Endothelial cell (in vitro differentiated cells): Measurements from ENCODE around the gene LELP1. TPM values are rescaled to one million over a fixed set of nuclear protein-coding genes. Genes with fewer than 3 reads are reported as not detected.

Source experiments
- DNase-seq: peaks from one replicate; pipeline ENCODE4 v3.0.0; 2021; ENCODE audit warnings: low spot score
- H3K27ac Mint-ChIP-seq: one replicate; pipeline ENCODE4 v1.8.0; 2021; ENCODE audit warnings: mixed read lengths, inconsistent platforms; ENCODE audit not compliant: unreplicated experiment
- H3K27me3 Mint-ChIP-seq: one replicate; pipeline ENCODE4 v1.8.0; 2021; ENCODE audit warnings: mild to moderate bottlenecking, moderate library complexity, mixed read lengths, inconsistent platforms; ENCODE audit not compliant: unreplicated experiment
- H3K36me3 Mint-ChIP-seq: one replicate; pipeline ENCODE4 v1.8.0; 2021; ENCODE audit warnings: mild to moderate bottlenecking, low read depth, mixed read lengths, inconsistent platforms; ENCODE audit not compliant: unreplicated experiment
- H3K4me1 Mint-ChIP-seq: one replicate; pipeline ENCODE4 v1.8.0; 2021; ENCODE audit warnings: mild to moderate bottlenecking, mixed read lengths, inconsistent platforms; ENCODE audit not compliant: unreplicated experiment
- H3K4me3 Mint-ChIP-seq: one replicate; pipeline ENCODE4 v1.8.0; 2021; ENCODE audit warnings: mild to moderate bottlenecking, mixed read lengths, inconsistent platforms; ENCODE audit not compliant: unreplicated experiment
- H3K9me3 Mint-ChIP-seq: one replicate; pipeline ENCODE4 v1.8.0; 2021; ENCODE audit warnings: mixed read lengths, inconsistent platforms; ENCODE audit not compliant: unreplicated experiment
- total RNA-seq: library from RNA; stranded (reverse); fragmentation: NEBNext Ultra II Directional; extraction: Animal tissue kit (Norgen Biotek cat#: 25700); gene quantifications from one replicate; pipeline ENCODE4 v1.2.1, GENCODE V29; 2021; ENCODE audit not compliant: unreplicated experiment
- TF ChIP-seq, protein P1 (sequence below): fragments of 200-600 bp; sonication (generic); IDR thresholded peaks from one replicate; pipeline ENCODE4 v1.5.0; 2021; ENCODE audit warnings: antibody characterized with exemption; ENCODE audit not compliant: unreplicated experiment

The LELP1 gene
- total RNA-seq, 1 donor from 2014 or later = not detected

DNA sequence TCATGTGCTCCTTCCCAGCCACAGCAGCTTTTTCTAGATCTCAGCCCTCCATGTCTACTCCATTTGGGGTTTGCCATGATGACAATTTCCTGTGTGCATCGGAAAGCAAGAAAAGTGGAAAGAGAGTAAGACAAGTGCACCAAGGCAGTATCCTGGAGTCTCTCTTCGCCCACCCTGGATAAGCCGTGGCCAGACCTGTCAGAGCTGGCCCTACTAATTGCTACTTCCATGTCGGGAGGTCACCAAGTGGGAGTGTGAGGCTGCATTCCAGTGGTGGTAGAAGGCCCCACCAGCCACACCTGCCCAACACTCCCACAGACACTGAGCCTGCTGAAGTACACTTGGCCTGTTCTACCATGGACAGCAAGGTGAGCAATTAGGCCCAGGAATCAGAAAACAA lies 42.2 kb downstream of the LELP1 start:
- Mint-ChIP-seq H3K27ac (no peak overlapping the region), H3K36me3 (peaks cover 7% of the 10 kb centered on the region), H3K4me1 (peaks cover 6% of the 10 kb centered on the region), H3K9me3 (no peaks in the 10 kb centered on the region), H3K27me3 (peaks cover 8% of the 10 kb centered on the region), H3K4me3 (no peak overlapping the region)
- no peak for DNase-seq
- TF ChIP-seq, protein P1, sequence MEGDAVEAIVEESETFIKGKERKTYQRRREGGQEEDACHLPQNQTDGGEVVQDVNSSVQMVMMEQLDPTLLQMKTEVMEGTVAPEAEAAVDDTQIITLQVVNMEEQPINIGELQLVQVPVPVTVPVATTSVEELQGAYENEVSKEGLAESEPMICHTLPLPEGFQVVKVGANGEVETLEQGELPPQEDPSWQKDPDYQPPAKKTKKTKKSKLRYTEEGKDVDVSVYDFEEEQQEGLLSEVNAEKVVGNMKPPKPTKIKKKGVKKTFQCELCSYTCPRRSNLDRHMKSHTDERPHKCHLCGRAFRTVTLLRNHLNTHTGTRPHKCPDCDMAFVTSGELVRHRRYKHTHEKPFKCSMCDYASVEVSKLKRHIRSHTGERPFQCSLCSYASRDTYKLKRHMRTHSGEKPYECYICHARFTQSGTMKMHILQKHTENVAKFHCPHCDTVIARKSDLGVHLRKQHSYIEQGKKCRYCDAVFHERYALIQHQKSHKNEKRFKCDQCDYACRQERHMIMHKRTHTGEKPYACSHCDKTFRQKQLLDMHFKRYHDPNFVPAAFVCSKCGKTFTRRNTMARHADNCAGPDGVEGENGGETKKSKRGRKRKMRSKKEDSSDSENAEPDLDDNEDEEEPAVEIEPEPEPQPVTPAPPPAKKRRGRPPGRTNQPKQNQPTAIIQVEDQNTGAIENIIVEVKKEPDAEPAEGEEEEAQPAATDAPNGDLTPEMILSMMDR = no peak

DNA sequence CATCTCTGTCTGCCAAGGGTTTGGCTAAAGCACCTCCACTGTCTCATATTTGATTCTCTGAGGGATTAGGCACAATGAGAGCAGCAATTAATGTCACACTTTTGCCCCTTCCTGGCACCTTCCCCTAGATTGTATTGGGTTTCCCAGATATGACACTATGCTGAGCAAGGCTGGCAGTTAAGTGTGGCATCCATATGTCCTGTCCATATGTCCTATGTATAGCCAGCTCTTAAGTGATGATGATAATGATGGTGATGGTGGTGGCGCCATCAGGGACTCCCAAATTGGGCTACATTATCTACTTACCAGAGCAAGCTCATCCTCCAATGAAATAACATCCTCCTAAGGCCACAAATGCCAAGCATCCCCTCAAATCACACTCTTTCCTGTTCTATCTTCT lies 42.8 kb downstream of the LELP1 start:
- Mint-ChIP-seq H3K4me3 (no peak overlapping the region), H3K4me1 (peaks cover 7% of the 10 kb centered on the region), H3K36me3 (peaks cover 7% of the 10 kb centered on the region), H3K27ac (no peak overlapping the region), H3K27me3 (peaks cover 6% of the 10 kb centered on the region), H3K9me3 (no peaks in the 10 kb centered on the region)
- DNase-seq = no peak
- TF ChIP-seq, protein P1 = no peak

DNA sequence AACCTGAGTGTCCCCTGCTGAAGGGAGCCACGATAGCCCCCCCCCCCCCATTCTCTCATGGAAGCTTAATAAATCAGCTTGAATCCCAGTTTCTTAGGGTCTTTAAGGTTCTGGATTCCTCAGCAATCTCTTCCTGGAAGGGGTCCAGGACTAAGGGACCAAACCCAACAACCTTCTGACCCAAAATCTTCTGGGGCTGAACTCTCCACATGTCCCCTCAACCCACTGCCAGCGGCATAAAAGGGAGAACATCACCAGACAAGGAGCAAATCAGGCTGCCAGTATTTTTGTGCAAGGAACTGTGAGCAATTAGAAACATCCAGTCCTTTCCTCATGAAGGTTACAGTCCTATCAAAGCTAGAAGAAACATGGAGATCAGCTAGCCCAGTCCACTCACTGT lies 43.6 kb downstream of the LELP1 start:
- TF ChIP-seq, protein P1 = no peak
- Mint-ChIP-seq H3K36me3 (peaks cover 7% of the 10 kb centered on the region), H3K27ac (no peak overlapping the region), H3K27me3 (peaks cover 6% of the 10 kb centered on the region), H3K4me3 (no peak overlapping the region), H3K4me1 (peaks cover 9% of the 10 kb centered on the region), H3K9me3 (no peaks in the 10 kb centered on the region)
- no peak for DNase-seq

DNA sequence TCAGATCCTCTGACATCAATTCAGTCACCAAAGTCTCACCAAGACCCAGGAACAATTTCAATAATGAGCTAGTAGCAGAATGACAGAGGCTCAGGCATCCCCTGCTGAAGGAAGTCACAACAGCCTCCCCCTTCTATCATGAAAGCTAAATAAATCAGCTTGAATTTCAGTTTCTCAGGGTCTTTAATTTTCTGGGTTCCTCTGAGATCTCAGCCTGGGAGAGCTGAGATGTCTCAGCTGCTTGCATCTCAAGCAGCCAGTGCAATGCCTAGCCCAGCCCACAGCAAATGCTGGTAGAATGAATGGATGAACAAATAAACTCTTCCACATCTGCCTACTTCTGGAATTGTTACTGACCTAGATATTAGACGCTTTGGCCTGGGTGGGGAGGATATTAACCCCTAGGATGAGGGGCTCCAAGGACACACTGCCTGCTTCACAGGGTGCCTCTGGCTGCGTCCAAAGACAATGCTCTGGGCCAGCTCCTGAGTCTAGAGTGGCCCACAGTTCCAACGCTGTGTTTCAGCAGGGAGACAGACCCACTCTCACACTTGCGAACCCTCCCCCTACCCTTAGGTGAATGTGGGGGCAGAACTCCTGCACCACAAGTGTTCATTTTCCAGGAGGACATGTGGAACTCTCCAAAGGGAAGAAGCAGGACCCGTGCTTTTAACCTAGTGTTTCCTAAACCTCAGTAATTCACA lies 45.1 kb downstream of the LELP1 start:
- H3K27me3 Mint-ChIP-seq = peaks cover 6% of the 10 kb centered on the region
- H3K4me1 Mint-ChIP-seq = peaks cover 9% of the 10 kb centered on the region
- H3K36me3 Mint-ChIP-seq = peaks cover 7% of the 10 kb centered on the region
- no peak overlapping the region for H3K27ac Mint-ChIP-seq
- H3K4me3 Mint-ChIP-seq = no peak overlapping the region
- no peaks in the 10 kb centered on the region for H3K9me3 Mint-ChIP-seq
- TF ChIP-seq, protein P1 = no peak
- DNase-seq = no peak

DNA sequence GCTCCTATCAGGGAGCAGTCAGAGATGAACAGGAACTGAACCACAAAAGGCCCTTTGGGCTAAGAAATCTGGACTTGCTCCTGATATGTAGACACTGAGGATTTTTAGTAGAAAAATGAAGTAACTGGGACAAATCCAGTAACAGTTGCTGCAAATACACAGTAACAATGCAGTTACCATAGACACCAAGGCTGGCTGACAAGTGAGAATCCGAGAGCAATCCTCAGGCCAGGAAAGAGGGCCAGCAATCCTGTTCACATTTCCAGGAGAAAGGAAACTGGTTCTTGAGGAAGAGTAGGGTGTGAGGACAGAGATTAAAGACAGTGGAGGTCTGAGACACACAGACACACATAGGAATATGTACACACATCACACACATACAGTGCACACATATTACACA lies 46.9 kb downstream of the LELP1 start:
- DNase-seq = no peak
- Mint-ChIP-seq H3K4me3 (no peak overlapping the region), H3K9me3 (no peaks in the 10 kb centered on the region), H3K36me3 (no peaks in the 10 kb centered on the region), H3K4me1 (peaks cover 9% of the 10 kb centered on the region), H3K27ac (no peak overlapping the region), H3K27me3 (peaks cover 4% of the 10 kb centered on the region)
- TF ChIP-seq, protein P1 = no peak
